Hematopoietic multipotent progenitor cell treated with erythropoietin and hydrocortisone succinate and interleukin-3 and kit ligand, for 4 days (in vitro differentiated cells): ENCODE results near the gene CFAP91.

ENCODE experiments used
- DNase-seq: peaks from one replicate; pipeline ENCODE4 v3.0.0-alpha.2; 2015

CFAP91 gene

GRCh38 chr3:119702530-119703527, at the start of gene CFAP91:
Gene CFAP91 (plus strand): TSS chr3:119703022. CDS start chr3:119703099, 77 bp downstream.
- peak; percentile 92 for DNase-seq

- peak; percentile 56 for DNase-seq
Observed at GRCh38 chr3:119653876-119654275, 48.9 kb upstream of the CFAP91 start.

GRCh38 chr3:119657887-119658702, 44.7 kb upstream of the CFAP91 start:
- peak; percentile 29 for DNase-seq

- DNase-seq, result no peak
Observed at GRCh38 chr3:119658994-119659393, 43.8 kb upstream of the CFAP91 start.

- no peak for DNase-seq
Observed at GRCh38 chr3:119659606-119660291, 43.1 kb upstream of the CFAP91 start.

GRCh38 chr3:119660474-119661440, 42.1 kb upstream of the CFAP91 start, which contains the start of gene POPDC2:
Gene POPDC2 (minus strand): TSS chr3:119660589. CDS start chr3:119660423, 166 bp downstream.
- no peak for DNase-seq

GRCh38 chr3:119662604-119663373, 40.0 kb upstream of the CFAP91 start:
- DNase-seq, result no peak

GRCh38 chr3:119663885-119664284, 38.9 kb upstream of the CFAP91 start:
- no peak for DNase-seq

GRCh38 chr3:119664370-119664769, 38.5 kb upstream of the CFAP91 start:
- no peak for DNase-seq

GRCh38 chr3:119664850-119665379, 37.9 kb upstream of the CFAP91 start:
- peak; percentile 15 for DNase-seq

- no peak for DNase-seq
Observed at GRCh38 chr3:119665954-119666559, 36.8 kb upstream of the CFAP91 start.

- no peak for DNase-seq
Observed at GRCh38 chr3:119669906-119670570, 32.8 kb upstream of the CFAP91 start.

GRCh38 chr3:119672776-119673175, 30.0 kb upstream of the CFAP91 start:
- no peak for DNase-seq

- no peak for DNase-seq
Observed at GRCh38 chr3:119673875-119674274, 28.9 kb upstream of the CFAP91 start.

- no peak for DNase-seq
Observed at GRCh38 chr3:119675188-119675874, 27.5 kb upstream of the CFAP91 start.

- DNase-seq, result no peak
Observed at GRCh38 chr3:119676020-119676419, 26.8 kb upstream of the CFAP91 start.

- DNase-seq, result peak; percentile 99
Observed at GRCh38 chr3:119676771-119677640, 25.8 kb upstream of the CFAP91 start, which contains the start of gene COX17. Gene COX17 (minus strand): TSS chr3:119677406. CDS start chr3:119677310, 96 bp downstream.

GRCh38 chr3:119677641-119677934, 25.2 kb upstream of the CFAP91 start:
- DNase-seq, result no peak
